AG04449 (cell line): ENCODE data around the gene ASCC1.

Source experiments
- CTCF ChIA-PET: fragments of 350-600 bp; formaldehyde crosslinking; extraction: SDS; loops from one replicate; lab custom pipeline; 2021; ENCODE audit warnings: antibody characterized with exemption; lab: Yijun Ruan, JAX
- POLR2A ChIA-PET: fragments of 400-600, 350-600 bp; formaldehyde crosslinking; extraction: SDS; loops from one replicate; lab custom pipeline; 2020; ENCODE audit warnings: antibody characterized with exemption, inconsistent platforms; lab: Yijun Ruan, JAX
- DNase-seq: peaks from one replicate; pipeline ENCODE4 v3.0.0-alpha.2; 2010; ENCODE audit warnings: low read depth, low spot score
- H3K4me3 ChIP-seq: 2 replicates; pipeline ENCODE4 v1.5.1; 2011; ENCODE audit warnings: low read depth, mild to moderate bottlenecking, control low read depth, low read length
- CTCF ChIP-seq: IDR thresholded peaks from one replicate; pipeline ENCODE4 v1.5.1; 2011; ENCODE audit warnings: mild to moderate bottlenecking, moderate library complexity, low read length, control low read depth, inconsistent platforms; ENCODE audit not compliant: insufficient read depth; ENCODE audit errors: missing control alignments

The ASCC1 gene

GRCh38 chr10:72048450-72049124, 167.5 kb downstream of the ASCC1 start:
- TF ChIP-seq CTCF = peak; percentile 98
- CTCF ChIA-PET = interaction anchor here (0.5 to 8.2 kb wide), 72 partner anchors 10 to 738 kb away, joined by 3 to 165 read pairs (median 6); partner anchors contain the start of genes ANAPC16, ASCC1, CHST3 and SPOCK2
- POLR2A ChIA-PET = interaction anchor here (0.6 to 1.6 kb wide), 3 partner anchors 84 to 152 kb away, joined by 3 to 6 read pairs (median 3); partner anchors contain the start of gene CHST3
- peak; percentile 53 for DNase-seq
- no peak overlapping the region for H3K4me3 ChIP-seq
